H1 (cell line): Measurements from ENCODE around the gene COPZ2.

Experiments used
- CTCF ChIP-seq, 3 experiments: IDR thresholded peaks; 1 replicate in 2 of 3; 2 replicates in 1 of 3; pipeline versions ENCODE4 v1.5.1 to v1.6.1; 2011; ENCODE audit warnings: low read length in 3 of 3, mild to moderate bottlenecking in 3 of 3, inconsistent platforms in 2 of 3, low read depth in 1 of 3, moderate library complexity in 1 of 3; ENCODE audit not compliant: insufficient read depth in 1 of 3; ENCODE audit errors: control extremely low read depth in 1 of 3
- E2F6 ChIP-seq: IDR thresholded peaks from 2 replicates; pipeline ENCODE4 v1.6.1; 2012; ENCODE audit warnings: inconsistent platforms
- EZH2 ChIP-seq: fragments of 200-600 bp; sonication (generic); IDR thresholded peaks from 2 replicates; pipeline ENCODE4 v1.7.1; 2012; ENCODE audit warnings: low read depth, mild to moderate bottlenecking, moderate library complexity, low read length, inconsistent platforms; ENCODE audit not compliant: severe bottlenecking
- GABPA ChIP-seq: IDR thresholded peaks from 2 replicates; pipeline ENCODE4 v1.6.1; 2011; ENCODE audit warnings: mild to moderate bottlenecking, low read length, moderate library complexity, borderline replicate concordance; ENCODE audit not compliant: insufficient read depth
- RAD21 ChIP-seq, 2 experiments: IDR thresholded peaks in 1 of 2; conservative IDR thresholded peaks in 1 of 2; 2 replicates each; pipeline ENCODE4 v1.6.1; 2011; ENCODE audit warnings: low read depth in 2 of 2, low read length in 2 of 2, improper control_type of control experiment in 1 of 2, inconsistent platforms in 1 of 2, mild to moderate bottlenecking in 1 of 2, moderate library complexity in 1 of 2
- SIRT6 ChIP-seq: IDR thresholded peaks from one replicate; pipeline ENCODE4 v1.7.1; 2012; ENCODE audit warnings: low read length, inconsistent platforms

GRCh38 chr17:48062273-48062672, 24.7 kb upstream of the COPZ2 start:
- TF ChIP-seq EZH2 (no peak), GABPA (no peak), CTCF (IDR thresholded peaks at IDR 0.05; ENCODE audit: control extremely low read depth in 1 of 3, insufficient read depth in 1 of 3, low read depth in 1 of 3, low read length in 3 of 3) (no peak), SIRT6 (no peak), E2F6 (no peak), RAD21 (IDR thresholded peaks at IDR 0.05 in 1 of 2, conservative IDR thresholded peaks at IDR 0.05 in 1 of 2; ENCODE audit: low read depth in 2 of 2, low read length in 2 of 2) (no peak)
